ENCODE results near the gene LRRC56. TPM values are rescaled to one million over a fixed set of nuclear protein-coding genes. Genes with fewer than 3 reads are reported as not detected.
A peak's percentile ranks its signal among the peaks of the same experiment; 100 is the strongest.

LRRC56 gene
- total and polyA plus RNA-seq, 11 donors, result 0.07 to 0.35 (median 0.20) TPM; not detected in 2

- no peak for DNase-seq
- H3K4me3 ChIP-seq, result no peak overlapping the region
- H3K9me3 ChIP-seq, result no peaks in the 10 kb centered on the region
- no peaks in the 10 kb centered on the region for H3K27me3 ChIP-seq
- peaks cover 0 to 29% (median 20%) of the 10 kb centered on the region in 9 donors for H3K36me3 ChIP-seq
- no peak overlapping the region for H3K27ac ChIP-seq
- ATAC-seq, result no peak
- WGBS, 4 donors, result 88 to 91% (median 90%) methylated on average over 18 to 28 of the region's 28 CpGs
- H3K4me1 ChIP-seq, result peaks cover 3 to 34% (median 16%) of the 10 kb centered on the region in 12 donors
- no peak for TF ChIP-seq CTCF (IDR thresholded peaks at IDR 0.05)
- no peak for TF ChIP-seq POLR2A (IDR thresholded peaks at IDR 0.05)
- intact Hi-C loops (cut with DNase I), result no loop called here
These were observed 6.1 kb upstream of the LRRC56 start for GRCh38 chr11:530960-531831.

GRCh38 chr11:531919-532526 lies 5.3 kb upstream of the LRRC56 start:
- TF ChIP-seq CTCF (IDR thresholded peaks at IDR 0.05), result no peak
- ATAC-seq (no peak), DNase-seq (no peak)
- H3K9me3 ChIP-seq, result no peaks in the 10 kb centered on the region
- WGBS, 4 donors, result 73 to 84% (median 78%) methylated on average over 17 to 18 of the region's 18 CpGs
- no peak overlapping the region for H3K27ac ChIP-seq
- H3K4me1 ChIP-seq, result peaks cover 6 to 42% (median 24%) of the 10 kb centered on the region in 12 donors
- peaks cover 0 to 29% (median 20%) of the 10 kb centered on the region in 9 donors for H3K36me3 ChIP-seq
- H3K4me3 ChIP-seq, result no peak overlapping the region
- intact Hi-C loops (cut with DNase I), result no loop called here
- peaks cover 0 to 6% (median 2%) of the 10 kb centered on the region in 9 donors for H3K27me3 ChIP-seq

GRCh38 chr11:532527-532985 lies 4.8 kb upstream of the LRRC56 start:
- Histone ChIP-seq H3K4me3 (no peak overlapping the region), H3K27ac (no peak overlapping the region), H3K36me3 (peaks cover 0 to 29% (median 20%) of the 10 kb centered on the region in 9 donors), H3K4me1 (peaks cover 9 to 47% (median 29%) of the 10 kb centered on the region in 12 donors), H3K9me3 (no peaks in the 10 kb centered on the region), H3K27me3 (peaks cover 2 to 11% (median 6%) of the 10 kb centered on the region in 9 donors)
- WGBS, 4 donors, result 72 to 84% (median 81%) methylated on average over 19 to 23 of the region's 23 CpGs
- intact Hi-C loops (cut with DNase I), result no loop called here
- ATAC-seq, result no peak
- peak in 1 of 5 donors; percentile 33 for DNase-seq
- TF ChIP-seq POLR2A (IDR thresholded peaks at IDR 0.05), result no peak
- no peak for TF ChIP-seq CTCF (IDR thresholded peaks at IDR 0.05)

GRCh38 chr11:532986-533585 lies 4.2 kb upstream of the LRRC56 start:
- peaks cover 9 to 50% (median 32%) of the 10 kb centered on the region in 12 donors for H3K4me1 ChIP-seq
- peaks cover 3 to 17% (median 9%) of the 10 kb centered on the region in 9 donors for H3K27me3 ChIP-seq
- WGBS, 4 donors, result 90 to 96% (median 94%) methylated on average over 4 to 33 of the region's 33 CpGs
- DNase-seq, result peak in 1 of 5 donors; percentile 30
- no peak for TF ChIP-seq CTCF (IDR thresholded peaks at IDR 0.05)
- TF ChIP-seq POLR2A (IDR thresholded peaks at IDR 0.05), result no peak
- ATAC-seq, result no peak
- H3K27ac ChIP-seq, result no peak overlapping the region
- no peak overlapping the region for H3K4me3 ChIP-seq
- peaks cover 0 to 29% (median 20%) of the 10 kb centered on the region in 9 donors for H3K36me3 ChIP-seq
- no peaks in the 10 kb centered on the region for H3K9me3 ChIP-seq
- intact Hi-C loops (cut with DNase I), result no loop called here

Measured in heart left ventricle (tissue), 16 donors.